ENCODE results near the gene INPP5J. TPM values are rescaled to one million over a fixed set of nuclear protein-coding genes. Genes with fewer than 3 reads are reported as not detected.
"Not testable (repeated sequence)": the region's sequence is repeated elsewhere in the genome, so short reads cannot be mapped to it uniquely, and the experiment has no call there.

Gene INPP5J
- total RNA-seq, 2 experiments from 2014 or later, result 0.23 to 0.44 TPM

GRCh38 chr22:31105282-31105929 is 17.4 kb upstream of the INPP5J start:
- no peak overlapping the region for H3K27ac Mint-ChIP-seq
- no peaks in the 10 kb centered on the region for H3K36me3 Mint-ChIP-seq
- H3K4me3 Mint-ChIP-seq, result no peak overlapping the region
- H3K9me3 Mint-ChIP-seq, result no peaks in the 10 kb centered on the region
- no peaks in the 10 kb centered on the region for H3K27me3 Mint-ChIP-seq
- H3K4me1 Mint-ChIP-seq, result peaks cover 15% of the 10 kb centered on the region
- DNase-seq, result no peak

- Mint-ChIP-seq H3K4me3 (no peak overlapping the region), H3K27ac (no peak overlapping the region), H3K4me1 (peaks cover 15% of the 10 kb centered on the region), H3K9me3 (no peaks in the 10 kb centered on the region), H3K27me3 (no peaks in the 10 kb centered on the region), H3K36me3 (no peaks in the 10 kb centered on the region)
- no peak for DNase-seq
These were observed 16.7 kb upstream of the INPP5J start for GRCh38 chr22:31106001-31106571.

- Mint-ChIP-seq H3K27me3 (no peaks in the 10 kb centered on the region), H3K4me3 (peak overlapping the region; percentile 84), H3K9me3 (no peaks in the 10 kb centered on the region), H3K4me1 (peaks cover 15% of the 10 kb centered on the region), H3K36me3 (no peaks in the 10 kb centered on the region), H3K27ac (no peak overlapping the region)
- DNase-seq, result no peak
These were observed 16.0 kb upstream of the INPP5J start for GRCh38 chr22:31106731-31107177.

- Mint-ChIP-seq H3K36me3 (no peaks in the 10 kb centered on the region), H3K4me1 (peaks cover 15% of the 10 kb centered on the region), H3K4me3 (peak within 1 kb of the TSS; percentile 84), H3K27me3 (no peaks in the 10 kb centered on the region), H3K9me3 (no peaks in the 10 kb centered on the region), H3K27ac (peak within 1 kb of the TSS; percentile 45)
- DNase-seq, result peak; percentile 90
These were observed 15.4 kb upstream of the INPP5J start, which contains the start of gene SELENOM for GRCh38 chr22:31107178-31107893. Gene SELENOM (minus strand): TSS chr22:31107568. CDS start chr22:31107505, 63 bp downstream.

- peak overlapping the region; percentile 34 for H3K27ac Mint-ChIP-seq
- H3K4me1 Mint-ChIP-seq, result peaks cover 15% of the 10 kb centered on the region
- no peaks in the 10 kb centered on the region for H3K9me3 Mint-ChIP-seq
- no peaks in the 10 kb centered on the region for H3K27me3 Mint-ChIP-seq
- DNase-seq, result no peak
- H3K36me3 Mint-ChIP-seq, result no peaks in the 10 kb centered on the region
- peak overlapping the region; percentile 84 for H3K4me3 Mint-ChIP-seq
These were observed 14.9 kb upstream of the INPP5J start for GRCh38 chr22:31107894-31108218.

GRCh38 chr22:31112547-31113091 is 10.1 kb upstream of the INPP5J start:
- not testable (repeated sequence) for H3K4me3 Mint-ChIP-seq, H3K27ac Mint-ChIP-seq, DNase-seq, H3K27me3 Mint-ChIP-seq, H3K4me1 Mint-ChIP-seq, H3K36me3 Mint-ChIP-seq, H3K9me3 Mint-ChIP-seq

- no peak overlapping the region for H3K27ac Mint-ChIP-seq
- DNase-seq, result no peak
- H3K9me3 Mint-ChIP-seq, result no peaks in the 10 kb centered on the region
- no peaks in the 10 kb centered on the region for H3K27me3 Mint-ChIP-seq
- H3K36me3 Mint-ChIP-seq, result no peaks in the 10 kb centered on the region
- H3K4me3 Mint-ChIP-seq, result no peak overlapping the region
- no peaks in the 10 kb centered on the region for H3K4me1 Mint-ChIP-seq
These were observed 4.5 kb upstream of the INPP5J start for GRCh38 chr22:31118046-31118820.

GRCh38 chr22:31119026-31119717 is 3.6 kb upstream of the INPP5J start:
- H3K27ac Mint-ChIP-seq, result no peak overlapping the region
- DNase-seq, result no peak
- H3K4me3 Mint-ChIP-seq, result no peak overlapping the region
- H3K4me1 Mint-ChIP-seq, result no peaks in the 10 kb centered on the region
- H3K9me3 Mint-ChIP-seq, result no peaks in the 10 kb centered on the region
- H3K36me3 Mint-ChIP-seq, result no peaks in the 10 kb centered on the region
- no peaks in the 10 kb centered on the region for H3K27me3 Mint-ChIP-seq

GRCh38 chr22:31120230-31120629 is 2.5 kb upstream of the INPP5J start:
- no peak for DNase-seq
- no peak overlapping the region for H3K27ac Mint-ChIP-seq
- no peaks in the 10 kb centered on the region for H3K4me1 Mint-ChIP-seq
- H3K9me3 Mint-ChIP-seq, result no peaks in the 10 kb centered on the region
- H3K27me3 Mint-ChIP-seq, result no peaks in the 10 kb centered on the region
- no peak overlapping the region for H3K4me3 Mint-ChIP-seq
- no peaks in the 10 kb centered on the region for H3K36me3 Mint-ChIP-seq

- Mint-ChIP-seq H3K27me3 (no peaks in the 10 kb centered on the region), H3K4me3 (no peak overlapping the region), H3K4me1 (no peaks in the 10 kb centered on the region), H3K27ac (no peak overlapping the region), H3K9me3 (no peaks in the 10 kb centered on the region), H3K36me3 (no peaks in the 10 kb centered on the region)
- no peak for DNase-seq
These were observed 2.1 kb upstream of the INPP5J start for GRCh38 chr22:31120642-31121041.

GRCh38 chr22:31121403-31121802 is 1.4 kb upstream of the INPP5J start:
- DNase-seq, result no peak
- Mint-ChIP-seq H3K9me3 (no peaks in the 10 kb centered on the region), H3K27ac (no peak overlapping the region), H3K4me1 (no peaks in the 10 kb centered on the region), H3K27me3 (no peaks in the 10 kb centered on the region), H3K36me3 (no peaks in the 10 kb centered on the region), H3K4me3 (no peak overlapping the region)

GRCh38 chr22:31122196-31122531 is 602 bp upstream of the INPP5J start:
- Mint-ChIP-seq H3K27me3 (no peaks in the 10 kb centered on the region), H3K4me3 (no peak overlapping the region), H3K27ac (no peak overlapping the region)

GRCh38 chr22:31123292-31123602 is 481 bp downstream of the INPP5J start:
- Mint-ChIP-seq H3K27me3 (peaks cover 7% of the 10 kb centered on the region), H3K9me3 (no peaks in the 10 kb centered on the region), H3K4me1 (no peaks in the 10 kb centered on the region), H3K27ac (no peak overlapping the region), H3K36me3 (no peaks in the 10 kb centered on the region), H3K4me3 (no peak overlapping the region)
- no peak for DNase-seq

More at GRCh38 chr22:31122196-31122531, 602 bp upstream of the INPP5J start:
- DNase-seq, result no peak
- H3K36me3 Mint-ChIP-seq, result no peaks in the 10 kb centered on the region
- H3K9me3 Mint-ChIP-seq, result no peaks in the 10 kb centered on the region
- H3K4me1 Mint-ChIP-seq, result no peaks in the 10 kb centered on the region

GRCh38 chr22:31124290-31124689 is 1.5 kb downstream of the INPP5J start:
- DNase-seq, result no peak
- peaks cover 7% of the 10 kb centered on the region for H3K27me3 Mint-ChIP-seq
- H3K36me3 Mint-ChIP-seq, result no peaks in the 10 kb centered on the region
- H3K27ac Mint-ChIP-seq, result no peak overlapping the region
- H3K9me3 Mint-ChIP-seq, result no peaks in the 10 kb centered on the region
- no peak overlapping the region for H3K4me3 Mint-ChIP-seq
- H3K4me1 Mint-ChIP-seq, result no peaks in the 10 kb centered on the region
